Esophagus (tissue), 2 donors: Measurements from ENCODE around the gene ME3. TPM values are rescaled to one million over a fixed set of nuclear protein-coding genes. Genes with fewer than 3 reads are reported as not detected.

Experiments used
- H3K27ac ChIP-seq, 2 donors: one replicate each; pipeline ENCODE4 v1.5.1; 2013; ENCODE audit warnings: low read depth in 2 of 2, mild to moderate bottlenecking in 2 of 2, inconsistent platforms in 1 of 2, low read length in 1 of 2, moderate library complexity in 1 of 2
- H3K27me3 ChIP-seq, 2 donors: one replicate each; pipeline ENCODE4 v1.6.1; 2013; ENCODE audit warnings: low read length in 2 of 2, control low read depth in 1 of 2, mild to moderate bottlenecking in 1 of 2; ENCODE audit not compliant: insufficient read depth in 2 of 2, control insufficient read depth in 1 of 2
- H3K36me3 ChIP-seq, 2 donors: one replicate each; pipeline ENCODE4 v1.6.1; 2013; ENCODE audit warnings: low read length in 1 of 2; ENCODE audit not compliant: control insufficient read depth in 2 of 2, insufficient read depth in 2 of 2
- H3K4me1 ChIP-seq, 2 donors: one replicate each; pipeline ENCODE4 v1.6.1; 2013; ENCODE audit warnings: low read length in 1 of 2; ENCODE audit not compliant: control insufficient read depth in 2 of 2, insufficient read depth in 2 of 2
- H3K4me3 ChIP-seq, 2 donors: one replicate each; pipeline ENCODE4 v1.5.1; 2013; ENCODE audit warnings: low read length in 2 of 2, mild to moderate bottlenecking in 2 of 2, low read depth in 1 of 2, moderate library complexity in 1 of 2
- H3K9me3 ChIP-seq, 2 donors: one replicate each; pipeline ENCODE4 v1.6.1; 2013; ENCODE audit warnings: mild to moderate bottlenecking in 2 of 2, low read depth in 1 of 2, low read length in 1 of 2, moderate library complexity in 1 of 2; ENCODE audit not compliant: control insufficient read depth in 2 of 2, insufficient read depth in 1 of 2
- WGBS, 2 donors: extraction: QIAGEN DNeasy Blood & Tissue Kit; methylation state at CpG; one replicate each; pipeline ENCODE4 v1.1.7; 2013; 5-methylcytosine and 5-hydroxymethylcytosine counted together
- polyA plus RNA-seq, 2 donors: library from polyadenylated mRNA; stranded (reverse); fragments of 200-250 nt; gene quantifications; one replicate each; pipeline ENCODE4 v1.2.3, GENCODE V29; 2013
- donor health status: healthy with polysubstance abuse.
- donor health status: Bipolar disorder and iron deficiency.

ME3 gene
- polyA plus RNA-seq, 2 donors, result 3.0 to 4.5 TPM

GRCh38 chr11:86576946-86577624, 95.3 kb downstream of the ME3 start:
- Histone ChIP-seq H3K9me3 (no peaks in the 10 kb centered on the region), H3K36me3 (no peaks in the 10 kb centered on the region), H3K27ac (no peak overlapping the region), H3K4me1 (peaks cover 0 to 4% of the 10 kb centered on the region in 2 donors), H3K27me3 (no peaks in the 10 kb centered on the region), H3K4me3 (no peak overlapping the region)
- WGBS, 2 donors, result 84 to 92% methylated on average over 1 of the region's 1 CpG

DNA sequence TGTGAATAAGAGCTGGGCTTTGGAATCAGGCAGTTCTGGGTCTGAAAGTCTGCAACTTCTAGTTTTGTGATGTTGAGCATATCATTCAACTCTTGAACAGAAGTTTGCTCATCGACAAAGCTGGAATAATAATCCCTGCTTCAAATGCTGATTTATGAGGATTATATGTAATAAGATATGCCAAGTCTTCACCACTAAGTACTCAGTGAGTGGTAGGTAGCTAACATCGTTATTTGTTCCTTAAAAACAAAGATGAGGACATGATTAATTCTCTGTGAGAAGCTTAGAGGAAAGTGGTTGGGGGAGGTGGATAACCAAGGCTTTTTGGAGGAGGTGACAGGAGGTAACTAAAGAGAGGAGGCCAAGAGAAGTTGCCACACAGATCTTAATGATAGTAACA, 96.5 kb downstream of the ME3 start:
- Histone ChIP-seq H3K4me1 (peaks cover 0 to 4% of the 10 kb centered on the region in 2 donors), H3K4me3 (no peak overlapping the region), H3K27ac (no peak overlapping the region), H3K36me3 (no peaks in the 10 kb centered on the region), H3K27me3 (no peaks in the 10 kb centered on the region), H3K9me3 (no peaks in the 10 kb centered on the region)
- WGBS, 2 donors, result 65 to 87% methylated on average over 2 of the region's 2 CpGs

GRCh38 chr11:86575208-86575855, 97.1 kb downstream of the ME3 start:
- no peaks in the 10 kb centered on the region for H3K36me3 ChIP-seq
- H3K4me3 ChIP-seq, result no peak overlapping the region
- H3K4me1 ChIP-seq, result peaks cover 0 to 4% of the 10 kb centered on the region in 2 donors
- H3K27me3 ChIP-seq, result no peaks in the 10 kb centered on the region
- H3K9me3 ChIP-seq, result no peaks in the 10 kb centered on the region
- no peak overlapping the region for H3K27ac ChIP-seq
- 88 to 94% methylated on average over 7 of the region's 7 CpGs for WGBS, 2 donors

- H3K27ac ChIP-seq, result no peak overlapping the region
- H3K4me1 ChIP-seq, result peaks cover 0 to 4% of the 10 kb centered on the region in 2 donors
- H3K4me3 ChIP-seq, result no peak overlapping the region
- H3K36me3 ChIP-seq, result no peaks in the 10 kb centered on the region
- no peaks in the 10 kb centered on the region for H3K9me3 ChIP-seq
- H3K27me3 ChIP-seq, result no peaks in the 10 kb centered on the region
- WGBS, 2 donors, result 65 to 73% methylated on average over 5 of the region's 5 CpGs
Observed at GRCh38 chr11:86574493-86575207, 97.8 kb downstream of the ME3 start.

GRCh38 chr11:86571273-86571948, 101.0 kb downstream of the ME3 start:
- H3K27me3 ChIP-seq, result no peaks in the 10 kb centered on the region
- H3K4me3 ChIP-seq, result no peak overlapping the region

GRCh38 chr11:86570451-86570850, 102.0 kb downstream of the ME3 start:
- no peaks in the 10 kb centered on the region for H3K9me3 ChIP-seq
- no peaks in the 10 kb centered on the region for H3K27me3 ChIP-seq
- peaks cover 0 to 2% of the 10 kb centered on the region in 2 donors for H3K4me1 ChIP-seq
- H3K36me3 ChIP-seq, result no peaks in the 10 kb centered on the region
- 91 to 92% methylated on average over 3 of the region's 3 CpGs for WGBS, 2 donors
- H3K4me3 ChIP-seq, result no peak overlapping the region
- no peak overlapping the region for H3K27ac ChIP-seq

More at GRCh38 chr11:86571273-86571948, 101.0 kb downstream of the ME3 start:
- Histone ChIP-seq H3K27ac (no peak overlapping the region), H3K9me3 (no peaks in the 10 kb centered on the region), H3K36me3 (no peaks in the 10 kb centered on the region), H3K4me1 (no peaks in the 10 kb centered on the region)
- WGBS, 2 donors, result 87 to 88% methylated on average over 5 of the region's 5 CpGs

GRCh38 chr11:86570020-86570419, 102.4 kb downstream of the ME3 start:
- 53 to 54% methylated on average over 5 of the region's 5 CpGs for WGBS, 2 donors
- no peaks in the 10 kb centered on the region for H3K9me3 ChIP-seq
- H3K4me3 ChIP-seq, result no peak overlapping the region
- no peaks in the 10 kb centered on the region for H3K36me3 ChIP-seq
- peaks cover 0 to 2% of the 10 kb centered on the region in 2 donors for H3K4me1 ChIP-seq
- H3K27ac ChIP-seq, result no peak overlapping the region
- no peaks in the 10 kb centered on the region for H3K27me3 ChIP-seq

DNA sequence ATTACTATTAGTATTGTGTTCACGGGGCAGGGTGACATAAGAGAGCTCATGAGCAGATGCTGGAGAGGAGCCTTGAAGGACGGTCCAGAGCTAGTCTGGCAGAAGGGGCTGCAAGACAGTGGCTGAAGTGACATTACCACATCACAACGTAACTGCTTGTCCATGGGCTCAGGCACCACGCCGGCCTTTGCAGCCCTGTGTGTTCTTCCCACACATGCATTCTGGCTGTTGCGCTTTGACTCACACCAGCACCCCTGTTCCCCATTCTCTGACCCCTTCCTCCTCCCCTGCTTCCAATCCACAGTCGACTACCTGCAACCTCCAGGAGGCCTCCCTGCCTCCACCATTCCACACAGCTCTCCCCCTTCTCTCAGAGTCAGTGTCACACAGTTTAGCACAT, 103.3 kb downstream of the ME3 start:
- Histone ChIP-seq H3K36me3 (no peaks in the 10 kb centered on the region), H3K9me3 (no peaks in the 10 kb centered on the region), H3K4me1 (peaks cover 0 to 2% of the 10 kb centered on the region in 2 donors), H3K4me3 (no peak overlapping the region), H3K27ac (no peak overlapping the region), H3K27me3 (no peaks in the 10 kb centered on the region)
- 90 to 95% methylated on average over 7 of the region's 7 CpGs for WGBS, 2 donors

DNA sequence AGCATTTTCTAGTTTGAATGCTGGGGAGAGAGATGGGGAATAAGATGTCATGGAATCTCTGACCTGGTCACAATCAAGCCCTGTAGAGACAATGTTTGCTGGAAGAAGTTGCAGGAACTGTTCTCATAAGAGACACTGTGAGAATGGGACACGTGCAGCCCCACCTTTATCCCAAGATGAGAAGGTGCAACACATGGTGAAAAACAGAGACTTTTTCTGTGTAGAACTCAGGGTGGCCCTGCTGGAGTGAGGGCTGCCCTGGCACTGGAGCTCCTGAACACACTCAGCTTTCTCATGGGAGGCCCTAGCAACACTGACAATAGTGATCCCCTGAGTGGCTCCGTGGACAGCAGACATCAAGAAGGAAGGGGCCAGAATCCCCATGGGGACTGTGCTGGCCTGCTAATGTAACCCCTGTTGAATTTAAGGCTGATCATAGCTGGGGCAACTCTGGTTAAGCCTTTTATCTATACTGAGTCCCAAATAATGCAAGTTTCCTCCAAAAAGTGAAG, 106.6 kb downstream of the ME3 start:
- H3K36me3 ChIP-seq, result no peaks in the 10 kb centered on the region
- H3K4me3 ChIP-seq, result no peak overlapping the region
- WGBS, 2 donors, result 72 to 81% methylated on average over 2 of the region's 2 CpGs
- no peak overlapping the region for H3K27ac ChIP-seq
- peaks cover 0 to 4% of the 10 kb centered on the region in 2 donors for H3K27me3 ChIP-seq
- peaks cover 0 to 2% of the 10 kb centered on the region in 2 donors for H3K4me1 ChIP-seq
- H3K9me3 ChIP-seq, result no peaks in the 10 kb centered on the region
